PC-3 (cell line): ENCODE measurements around the gene CMTM4. TPM values are rescaled to one million over a fixed set of nuclear protein-coding genes. Genes with fewer than 3 reads are reported as not detected.

Experiments used
- ATAC-seq: fragments of 200-7000 bp; cut with Tn5 transposase; 2 replicates; pipeline ENCODE4 v1.9.1; 2020; ENCODE audit warnings: mild to moderate bottlenecking, moderate library complexity
- BruUV-seq: library from RNA; stranded (reverse); fragments of 400-500 nt; replicated peaks from 2 replicates; lab custom pipeline; 2021; lab: Mats Ljungman, UMichigan
- CTCF ChIA-PET: fragments of 300-600 bp; sonication (Branson Sonifier 250); formaldehyde crosslinking; loops from one replicate; lab custom pipeline; 2022; ENCODE audit warnings: antibody characterized with exemption; lab: Charles Lee
- POLR2A ChIA-PET: fragments of 300-600 bp; sonication (Branson Sonifier 250); formaldehyde crosslinking; loops from one replicate; lab custom pipeline; 2022; ENCODE audit warnings: antibody characterized with exemption; ENCODE audit not compliant: unreplicated experiment; lab: Charles Lee
- DNase-seq: peaks from one replicate; pipeline ENCODE4 v3.0.0-alpha.2; 2015
- H2AFZ ChIP-seq: fragments of 300-600 bp; sonication (generic); 2 replicates; pipeline ENCODE4 v1.6.0; 2016; ENCODE audit warnings: antibody characterized with exemption, low read length
- H3F3A ChIP-seq: fragments of 300-600 bp; sonication (generic); one replicate; pipeline ENCODE4 v1.6.0; 2017; ENCODE audit warnings: antibody characterized with exemption, low read length, control low read depth, mild to moderate bottlenecking; ENCODE audit not compliant: unreplicated experiment
- H3K27ac ChIP-seq: fragments of 300-600 bp; sonication (generic); 2 replicates; pipeline ENCODE4 v1.5.1; 2016; ENCODE audit warnings: mild to moderate bottlenecking, low read length
- H3K27me3 ChIP-seq: fragments of 300-600 bp; sonication (generic); 2 replicates; pipeline ENCODE4 v1.6.1; 2016; ENCODE audit warnings: low read length, mixed read lengths
- H3K36me3 ChIP-seq: fragments of 300-600 bp; sonication (generic); 2 replicates; pipeline ENCODE4 v1.6.1; 2016; ENCODE audit warnings: low read depth, mixed run types, low read length, mixed read lengths
- H3K4me1 ChIP-seq: fragments of 300-600 bp; sonication (generic); 2 replicates; pipeline ENCODE4 v1.5.1; 2016; ENCODE audit warnings: low read length; ENCODE audit not compliant: insufficient read depth
- H3K4me2 ChIP-seq: fragments of 300-600 bp; sonication (generic); 2 replicates; pipeline ENCODE4 v1.6.0; 2016; ENCODE audit warnings: low read length
- H3K4me3 ChIP-seq: fragments of 300-600 bp; sonication (generic); 2 replicates; pipeline ENCODE4 v1.5.1; 2016; ENCODE audit warnings: mild to moderate bottlenecking, low read length, mixed read lengths
- H3K79me2 ChIP-seq: fragments of 300-600 bp; sonication (generic); 2 replicates; pipeline ENCODE4 v1.6.1; 2017; ENCODE audit warnings: low read length, mixed read lengths
- H3K9ac ChIP-seq: fragments of 300-600 bp; sonication (generic); 2 replicates; pipeline ENCODE4 v1.6.0; 2016; ENCODE audit warnings: mild to moderate bottlenecking, low read length
- H3K9me2 ChIP-seq: fragments of 300-600 bp; sonication (generic); replicated peaks from 2 replicates; pipeline ENCODE4 v1.6.1; 2016; ENCODE audit warnings: mixed run types, low read length, mixed read lengths
- H3K9me3 ChIP-seq: fragments of 300-600 bp; sonication (generic); 2 replicates; pipeline ENCODE4 v1.6.1; 2016; ENCODE audit warnings: low read length, mixed read lengths
- H4K20me1 ChIP-seq: fragments of 300-600 bp; sonication (generic); 2 replicates; pipeline ENCODE4 v1.6.1; 2016; ENCODE audit warnings: low read length, mixed read lengths
- CTCF ChIP-seq: fragments of 300-600 bp; sonication (generic); conservative IDR thresholded peaks from 2 replicates; pipeline ENCODE4 v1.5.1; 2017; ENCODE audit warnings: antibody characterized with exemption, low read depth, mild to moderate bottlenecking, low read length
- EZH2 ChIP-seq: fragments of 300-600 bp; sonication (generic); IDR thresholded peaks from one replicate; pipeline ENCODE4 v1.6.1; 2017; ENCODE audit warnings: antibody characterized with exemption, mild to moderate bottlenecking, low read length; ENCODE audit not compliant: unreplicated experiment
- EZH2phosphoT487 ChIP-seq: fragments of 300-600 bp; sonication (generic); IDR thresholded peaks from 2 replicates; pipeline ENCODE4 v1.6.1; 2018; ENCODE audit warnings: mild to moderate bottlenecking, antibody characterized with exemption, low read length, borderline replicate concordance
- intact Hi-C: fragments of 100-400 bp; cut with micrococcal nuclease; formaldehyde crosslinking; loops from 2 replicates; pipeline ENCODE4 v1.9.0; 2023
- total RNA-seq: library from RNA; depleted of rRNA; stranded (reverse); fragments of >200 nt; gene quantifications from 2 replicates; pipeline ENCODE4 v1.2.3, GENCODE V29; 2014

CMTM4 gene
- total RNA-seq, 1 experiment from 2014 or later: 16.9 TPM

- no peak overlapping the region for H2AFZ ChIP-seq
- H3K27ac ChIP-seq: no peak overlapping the region
- no peak overlapping the region for H3K9ac ChIP-seq
- DNase-seq (peak; percentile 47), ATAC-seq (peak; percentile 83)
- no peaks in the 10 kb centered on the region for H3F3A ChIP-seq
- POLR2A ChIA-PET: no interaction called here
- CTCF ChIA-PET: no interaction called here
- no peaks in the 10 kb centered on the region for H3K27me3 ChIP-seq
- H3K79me2 ChIP-seq: no peaks in the 10 kb centered on the region
- no peaks in the 10 kb centered on the region for H3K9me2 ChIP-seq
- no TSS peak for BruUV-seq
- no peak for TF ChIP-seq EZH2
- TF ChIP-seq EZH2phosphoT487: no peak
- TF ChIP-seq CTCF: peak; percentile 63
- H3K36me3 ChIP-seq: peaks cover 4% of the 10 kb centered on the region; the same call in 1 of the 2 replicates
- intact Hi-C loops: no loop called here
- H4K20me1 ChIP-seq: no peaks in the 10 kb centered on the region; the same call in 1 of the 2 replicates
- H3K4me2 ChIP-seq: no peak overlapping the region
- no peaks in the 10 kb centered on the region for H3K9me3 ChIP-seq
- peaks cover 8% of the 10 kb centered on the region; the same call in 1 of the 2 replicates for H3K4me1 ChIP-seq
- no peak overlapping the region for H3K4me3 ChIP-seq
These were observed 20.7 kb upstream of the CMTM4 start for GRCh38 chr16:66717112-66717675.

GRCh38 chr16:66714654-66715307 is 18.2 kb upstream of the CMTM4 start:
- Histone ChIP-seq H2AFZ (no peak overlapping the region), H4K20me1 (no peaks in the 10 kb centered on the region; the same call in 1 of the 2 replicates), H3K27ac (no peak overlapping the region), H3K4me2 (no peak overlapping the region), H3K27me3 (no peaks in the 10 kb centered on the region), H3K4me3 (no peak overlapping the region), H3K9me2 (no peaks in the 10 kb centered on the region), H3F3A (no peaks in the 10 kb centered on the region), H3K9me3 (no peaks in the 10 kb centered on the region), H3K36me3 (no peaks in the 10 kb centered on the region), H3K9ac (no peak overlapping the region), H3K79me2 (no peaks in the 10 kb centered on the region), H3K4me1 (no peaks in the 10 kb centered on the region)
- no TSS peak for BruUV-seq
- ChIA-PET CTCF (interaction anchor here (0.6 kb wide), 1 partner anchor 162 kb away, joined by 3 read pairs; the partner anchor contains the start of gene CKLF), POLR2A (no interaction called here)
- DNase-seq (no peak), ATAC-seq (no peak)
- intact Hi-C loops: no loop called here
- TF ChIP-seq CTCF (no peak), EZH2phosphoT487 (no peak), EZH2 (no peak)

- CTCF ChIA-PET: interaction anchor here (0.6 kb wide), 1 partner anchor 161 kb away, joined by 3 read pairs; the partner anchor contains the start of gene CKLF
- TF ChIP-seq EZH2 (no peak), EZH2phosphoT487 (no peak), CTCF (no peak)
- no peaks in the 10 kb centered on the region for H3K27me3 ChIP-seq
- H4K20me1 ChIP-seq: no peaks in the 10 kb centered on the region; the same call in 1 of the 2 replicates
- H3K27ac ChIP-seq: no peak overlapping the region
- H3K9ac ChIP-seq: no peak overlapping the region
- BruUV-seq: no TSS peak
- H3K4me2 ChIP-seq: no peak overlapping the region
- POLR2A ChIA-PET: no interaction called here
- H3K4me1 ChIP-seq: no peaks in the 10 kb centered on the region
- no peak for DNase-seq
- H3K79me2 ChIP-seq: no peaks in the 10 kb centered on the region
- no peak overlapping the region for H2AFZ ChIP-seq
- H3K4me3 ChIP-seq: no peak overlapping the region
- no peaks in the 10 kb centered on the region for H3F3A ChIP-seq
- intact Hi-C loops: no loop called here
- no peaks in the 10 kb centered on the region for H3K9me3 ChIP-seq
- no peaks in the 10 kb centered on the region for H3K36me3 ChIP-seq
- ATAC-seq: no peak
- no peaks in the 10 kb centered on the region for H3K9me2 ChIP-seq
These were observed 17.5 kb upstream of the CMTM4 start for GRCh38 chr16:66714062-66714461.
